Measurements from ENCODE around the gene TMOD3. TPM values are rescaled to one million over a fixed set of nuclear protein-coding genes. Genes with fewer than 3 reads are reported as not detected.

The TMOD3 gene
- total and polyA plus RNA-seq, 2 of the 4 experiments (the other 2 are of a cell fraction): 10.7 to 22.0 TPM

DNA sequence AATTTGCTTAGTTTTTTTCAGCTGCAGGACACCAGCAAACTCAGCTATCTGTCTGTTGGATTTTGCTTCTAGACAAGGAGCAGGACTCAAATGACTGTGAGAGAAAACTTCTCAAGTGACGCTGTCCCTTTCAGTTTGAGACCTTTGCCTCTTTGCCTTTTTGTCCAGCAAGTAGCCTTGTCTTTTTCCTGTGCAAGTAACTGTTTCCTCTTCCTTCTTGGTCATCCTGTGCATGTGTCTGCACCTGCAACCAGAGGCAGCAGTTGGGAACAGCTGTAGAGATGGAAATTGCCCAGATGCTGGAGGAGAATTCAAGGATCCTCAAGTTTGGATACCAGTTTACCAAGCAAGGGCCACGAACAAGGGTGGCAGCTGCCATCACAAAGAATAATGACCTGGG lies 23.3 kb upstream of the TMOD3 start:
- H3K36me3 ChIP-seq (ENCODE audit: control insufficient read depth, insufficient read depth, low read length): peaks cover 4% of the 10 kb centered on the region; the same call in 1 of the 2 replicates
- TF ChIP-seq FOS (IDR thresholded peaks at IDR 0.05; ENCODE audit: low read depth, low read length) (no peak), RFX5 (IDR thresholded peaks at IDR 0.05; ENCODE audit: low read depth, low read length) (no peak), NFE2L2 (IDR thresholded peaks at IDR 0.05; ENCODE audit: low read depth, low read length) (no peak)
- no peak overlapping the region for H2BK120ac ChIP-seq (ENCODE audit: low read depth, low read length)
- no TSS peak for BruUV-seq (replicated peaks)
- ATAC-seq (ENCODE audit: low read depth): no peak
- ChIA-PET POLR2A (ENCODE audit: unreplicated experiment) (no interaction called here), CTCF (no interaction called here)
- no peak overlapping the region for H2AFZ ChIP-seq (replicated peaks; ENCODE audit: low read length, poor library complexity)
- H3K4ac ChIP-seq (ENCODE audit: low read depth, low read length): no peak overlapping the region
- no peaks in the 10 kb centered on the region for H3K9me3 ChIP-seq (ENCODE audit: control insufficient read depth, insufficient read depth, low read length)
- DNase-seq: no peak
- H4K91ac ChIP-seq (ENCODE audit: insufficient read depth, low read depth, low read length): no peak overlapping the region
- no peaks in the 10 kb centered on the region for H3K79me1 ChIP-seq (ENCODE audit: low read depth in 1 of 2, low read length in 2 of 2)
- H3K4me3 ChIP-seq (ENCODE audit: insufficient read depth, low read depth, low read length): no peak overlapping the region
- no peak overlapping the region for H2BK15ac ChIP-seq (ENCODE audit: low read depth, low read length)
- H3K23ac ChIP-seq (ENCODE audit: low read depth, low read length): no peak overlapping the region
- in situ Hi-C loops (cut with MboI; ENCODE audit: low sequenced_read_pairs) (no loop called here), dilution Hi-C loops (cut with HindIII; ENCODE audit: low sequenced_read_pairs, unreplicated experiment) (no loop called here), intact Hi-C loops (cut with micrococcal nuclease) (no loop called here)
- H2AK5ac ChIP-seq (ENCODE audit: low read depth, low read length): no peak overlapping the region
- no peaks in the 10 kb centered on the region for H3K27me3 ChIP-seq (ENCODE audit: control insufficient read depth, insufficient read depth, low read length)
- no peaks in the 10 kb centered on the region; the same call in 1 of the 2 replicates for H4K20me1 ChIP-seq (ENCODE audit: insufficient read depth, low read length)
- H4K8ac ChIP-seq (ENCODE audit: low read depth in 2 of 2, low read length in 2 of 2): no peak overlapping the region
- H2BK20ac ChIP-seq (ENCODE audit: low read depth, low read length): no peak overlapping the region
- H3K4me2 ChIP-seq (ENCODE audit: low read depth, low read length): no peak overlapping the region
- no peak overlapping the region for H3K9ac ChIP-seq (ENCODE audit: low read depth, low read length)
- no peak overlapping the region for H2AK9ac ChIP-seq (replicated peaks; ENCODE audit: low read depth, low read length, poor library complexity)
- H3K27ac ChIP-seq (ENCODE audit: insufficient read depth, low read length): no peak overlapping the region
- H3K4me1 ChIP-seq (ENCODE audit: control insufficient read depth, insufficient read depth, low read length): peaks cover 2% of the 10 kb centered on the region; the same call in 1 of the 2 replicates
- no peak overlapping the region for H4K5ac ChIP-seq (ENCODE audit: low read depth, low read length)
- H2BK5ac ChIP-seq (ENCODE audit: low read depth, low read length, poor library complexity, severe bottlenecking): no peak overlapping the region
- no peaks in the 10 kb centered on the region for H3K9me1 ChIP-seq (ENCODE audit: insufficient read depth, low read length)
- WGBS, 2 experiments (ENCODE audit: extremely low coverage in 2 of 2, insufficient read length in 1 of 2): no CpG with 5 or more reads among the region's 2 CpGs
- H3K18ac ChIP-seq (ENCODE audit: low read depth, low read length): no peak overlapping the region
- no peak overlapping the region for H3K56ac ChIP-seq (ENCODE audit: extremely low read depth, insufficient read depth, low read length)
- no peak overlapping the region for H3K14ac ChIP-seq (replicated peaks; ENCODE audit: low read depth, low read length)

Data from IMR-90 (cell line).